ENCODE results near the gene PLCH2. TPM values are rescaled to one million over a fixed set of nuclear protein-coding genes. Genes with fewer than 3 reads are reported as not detected.
A peak's percentile ranks its signal among the peaks of the same experiment; 100 is the strongest.
"Not testable (repeated sequence)": the region's sequence is repeated elsewhere in the genome, so short reads cannot be mapped to it uniquely, and the experiment has no call there.

The PLCH2 gene
- total and polyA plus RNA-seq, 9 of the 15 experiments (the other 6 are each of a cell fraction or from before 2014, with no cell fraction given) = 0.16 TPM; not detected in 8

- TF ChIP-seq MGA (IDR thresholded peaks at IDR 0.05) (no peak), TFAM (CRISPR knock-in tag; conservative IDR thresholded peaks at IDR 0.05) (no peak)
Observed at GRCh38 chr1:2439369-2439768, 36.7 kb upstream of the PLCH2 start (continued).

- peak; percentile 80 for FAIRE-seq
- H3K36me3 ChIP-seq (ENCODE audit: control insufficient read depth, insufficient read depth, low read length); CTCF ChIA-PET (ENCODE audit: low intra/inter-chr PET ratio); H3K27ac ChIP-seq (ENCODE audit: extremely low read depth, low read depth, low read length); ATAC-seq; intact Hi-C loops (cut with micrococcal nuclease); H4K20me1 ChIP-seq (replicated peaks; ENCODE audit: control insufficient read depth, insufficient read depth, low read length); POLR2A ChIA-PET; H3K9me1 ChIP-seq (ENCODE audit: control insufficient read depth, insufficient read depth, low read length); H3K4me2 ChIP-seq (ENCODE audit: insufficient read depth, low read length); H3K4me3 ChIP-seq; H3K79me2 ChIP-seq (ENCODE audit: control insufficient read depth, insufficient read depth, low read length); H2AFZ ChIP-seq (ENCODE audit: low read depth, low read length); H3K9me3 ChIP-seq (replicated peaks; ENCODE audit: control insufficient read depth, insufficient read depth, low read depth, low read length); in situ Hi-C loops (cut with MboI); BruUV-seq (replicated peaks); DNase-seq (ENCODE audit: extremely low read depth in 1 of 4, low spot score in 3 of 4); H3K9ac ChIP-seq (ENCODE audit: insufficient read depth in 1 of 2, low read depth in 2 of 2, low read length in 2 of 2): not testable (repeated sequence)
- H3K27me3 ChIP-seq (ENCODE audit: control insufficient read depth in 2 of 2, insufficient read depth in 2 of 2, low read length in 2 of 2) = peaks cover 23 to 70% of the 10 kb centered on the region in 2 experiments
- H3K4me1 ChIP-seq (replicated peaks in 1 of 2; ENCODE audit: control insufficient read depth in 2 of 2, insufficient read depth in 2 of 2, low read length in 2 of 2) = peaks cover 0 to 27% of the 10 kb centered on the region in 2 experiments; a peak in 1 of 5 replicates
- 23% methylated on average over 23 of the region's 23 CpGs for WGBS (ENCODE audit: insufficient coverage, low coverage, missing lambda C conversion rate)
Observed at GRCh38 chr1:2440346-2440745, 35.7 kb upstream of the PLCH2 start.
